SU-DHL-6 (cell line): ENCODE data around the gene STXBP3.

Experiments used
- H2AFZ ChIP-seq: fragments of 200-600 bp; sonication (generic); 2 replicates; pipeline ENCODE4 v1.6.1; 2014; ENCODE audit warnings: low read depth, mild to moderate bottlenecking, moderate library complexity, mixed read lengths, antibody characterized with exemption, low read length; ENCODE audit not compliant: severe bottlenecking
- H3F3A ChIP-seq: fragments of 200-600 bp; shearing (Covaris generic); 2 replicates; pipeline ENCODE4 v1.6.0; 2016; ENCODE audit warnings: antibody characterized with exemption, mild to moderate bottlenecking; ENCODE audit not compliant: insufficient read depth
- H3K27ac ChIP-seq: fragments of 200-600 bp; sonication (generic); 2 replicates; pipeline ENCODE4 v1.5.1; 2016; ENCODE audit warnings: low read depth, mild to moderate bottlenecking, low read length, moderate library complexity, mixed read lengths
- H3K27me3 ChIP-seq: fragments of 200-600 bp; sonication (generic), shearing (Covaris generic); 2 replicates; pipeline ENCODE4 v1.6.0; 2014; ENCODE audit warnings: mild to moderate bottlenecking, low read length
- H3K36me3 ChIP-seq: fragments of 200-600 bp; sonication (generic); 2 replicates; pipeline ENCODE4 v1.6.1; 2014; ENCODE audit warnings: mild to moderate bottlenecking, low read length, mixed read lengths
- H3K4me2 ChIP-seq: fragments of 300-600, 200-600 bp; shearing (Covaris generic), sonication (generic); 2 replicates; pipeline ENCODE4 v1.6.0; 2014; ENCODE audit warnings: low read length, low read depth, mild to moderate bottlenecking; ENCODE audit not compliant: poor library complexity, severe bottlenecking
- H3K4me3 ChIP-seq: fragments of 200-600 bp; sonication (generic); 2 replicates; pipeline ENCODE4 v1.5.1; 2014; ENCODE audit warnings: antibody characterized with exemption, low read length, mild to moderate bottlenecking, mixed read lengths; ENCODE audit not compliant: insufficient read depth, poor library complexity, severe bottlenecking
- H3K79me2 ChIP-seq: fragments of 200-600 bp; sonication (generic); 2 replicates; pipeline ENCODE4 v1.6.1; 2014; ENCODE audit warnings: mild to moderate bottlenecking, low read length, moderate library complexity; ENCODE audit not compliant: insufficient read depth
- H3K9ac ChIP-seq: fragments of 200-600 bp; sonication (generic); 2 replicates; pipeline ENCODE4 v1.7.0; 2014; ENCODE audit warnings: mild to moderate bottlenecking, low read length
- H3K9me2 ChIP-seq: fragments of 200-600 bp; sonication (generic); replicated peaks from 2 replicates; pipeline ENCODE4 v1.6.1; 2014; ENCODE audit warnings: low read length; ENCODE audit not compliant: insufficient read depth
- H3K9me3 ChIP-seq: fragments of 200-600 bp; sonication (generic); 2 replicates; pipeline ENCODE4 v1.6.1; 2014; ENCODE audit warnings: low read length, mixed read lengths; ENCODE audit not compliant: insufficient read depth
- H4K20me1 ChIP-seq: fragments of 200-600 bp; sonication (generic); 2 replicates; pipeline ENCODE4 v1.6.1; 2014; ENCODE audit warnings: low read depth, mild to moderate bottlenecking, antibody characterized with exemption, low read length, moderate library complexity, mixed read lengths
- CTCF ChIP-seq: fragments of 200-600 bp; sonication (generic); IDR thresholded peaks from one replicate; pipeline ENCODE4 v1.5.1; 2017; ENCODE audit warnings: antibody characterized with exemption, mild to moderate bottlenecking, low read length, moderate library complexity; ENCODE audit not compliant: insufficient read depth, poor library complexity, severe bottlenecking
- EZH2phosphoT487 ChIP-seq: fragments of 200-600 bp; sonication (generic), shearing (Covaris generic); conservative IDR thresholded peaks from 2 replicates; pipeline ENCODE4 v1.6.1; 2018; ENCODE audit warnings: mild to moderate bottlenecking, antibody characterized with exemption, low read length, moderate library complexity, mixed read lengths

Gene STXBP3

GRCh38 chr1:108847494-108847893, 101.0 kb downstream of the STXBP3 start:
- Histone ChIP-seq H3K9me2 (no peaks in the 10 kb centered on the region), H4K20me1 (no peaks in the 10 kb centered on the region), H3K9ac (no peak overlapping the region), H2AFZ (no peak overlapping the region), H3K4me2 (no peak overlapping the region), H3K4me3 (no peak overlapping the region), H3K9me3 (no peaks in the 10 kb centered on the region), H3K27me3 (no peaks in the 10 kb centered on the region), H3K36me3 (no peaks in the 10 kb centered on the region), H3K79me2 (no peaks in the 10 kb centered on the region), H3F3A (no peaks in the 10 kb centered on the region), H3K27ac (no peak overlapping the region)
- TF ChIP-seq CTCF (no peak), EZH2phosphoT487 (no peak)

- Histone ChIP-seq H2AFZ (no peak overlapping the region), H3K4me2 (no peak overlapping the region), H3K9me2 (no peaks in the 10 kb centered on the region), H3K9ac (no peak overlapping the region), H3K9me3 (no peaks in the 10 kb centered on the region), H3K79me2 (no peaks in the 10 kb centered on the region), H4K20me1 (no peaks in the 10 kb centered on the region), H3K36me3 (no peaks in the 10 kb centered on the region), H3F3A (no peaks in the 10 kb centered on the region), H3K27ac (no peak overlapping the region), H3K4me3 (no peak overlapping the region), H3K27me3 (no peaks in the 10 kb centered on the region)
- TF ChIP-seq CTCF, result no peak
- no peak for TF ChIP-seq EZH2phosphoT487
Measured at GRCh38 chr1:108848806-108849205, 102.3 kb downstream of the STXBP3 start.

GRCh38 chr1:108850929-108851328, 104.5 kb downstream of the STXBP3 start:
- H3K27me3 ChIP-seq, result no peaks in the 10 kb centered on the region

More at GRCh38 chr1:108850929-108851328, 104.5 kb downstream of the STXBP3 start:
- no peaks in the 10 kb centered on the region for H3K9me2 ChIP-seq
- H3F3A ChIP-seq, result no peaks in the 10 kb centered on the region
- H3K4me2 ChIP-seq, result no peak overlapping the region
- H4K20me1 ChIP-seq, result no peaks in the 10 kb centered on the region
- no peaks in the 10 kb centered on the region for H3K79me2 ChIP-seq
- H3K4me3 ChIP-seq, result no peak overlapping the region
- no peak overlapping the region for H3K27ac ChIP-seq
- H2AFZ ChIP-seq, result no peak overlapping the region
- H3K9me3 ChIP-seq, result no peaks in the 10 kb centered on the region
- no peak for TF ChIP-seq CTCF
- TF ChIP-seq EZH2phosphoT487, result no peak
- no peak overlapping the region for H3K9ac ChIP-seq
- no peaks in the 10 kb centered on the region for H3K36me3 ChIP-seq
